H1 (cell line): ENCODE data around the gene GOLGA8S. TPM values are rescaled to one million over a fixed set of nuclear protein-coding genes. Genes with fewer than 3 reads are reported as not detected.

Experiments used
- GTF2F1 ChIP-seq: IDR thresholded peaks from 2 replicates; pipeline ENCODE4 v1.6.1; 2012; ENCODE audit warnings: low read depth, low read length, improper control_type of control experiment, borderline replicate concordance
- RBBP5 ChIP-seq: IDR thresholded peaks from 2 replicates; pipeline ENCODE4 v1.7.1; 2012; ENCODE audit warnings: low read depth, mild to moderate bottlenecking, inconsistent platforms, low read length, moderate library complexity, borderline replicate concordance
- SP2 ChIP-seq: IDR thresholded peaks from 2 replicates; pipeline ENCODE4 v1.6.1; 2012; ENCODE audit warnings: mild to moderate bottlenecking, low read length, inconsistent platforms
- polyA plus RNA-seq, 7 experiments: library from polyadenylated mRNA; depleted of rRNA in 3 of 7; stranded (reverse) in 5 of 7; unstranded in 2 of 7; fragments of >200 nt in 5 of 7; fragments of 200-250 nt in 2 of 7; gene quantifications; 1 replicate in 5 of 7; 2 replicates in 1 of 7; 4 replicates in 1 of 7; pipeline versions ENCODE4 v1.2.1 to v1.2.3, GENCODE V29; 2011 to 2013; ENCODE audit warnings: missing spikeins in 2 of 7, mixed read lengths in 2 of 7
- total RNA-seq: library from RNA; stranded (reverse); fragmentation: NEBNext Ultra II Directional; extraction: Animal tissue kit (Norgen Biotek cat#: 25700); gene quantifications from 2 replicates; pipeline ENCODE4 v1.2.1, GENCODE V29; 2021

GOLGA8S gene
- total and polyA plus RNA-seq, 2 of the 8 experiments (the other 6 are each of a cell fraction or from before 2014, with no cell fraction given), result 0.05 to 0.17 TPM

- TF ChIP-seq RBBP5, result no peak
- TF ChIP-seq SP2, result no peak
- TF ChIP-seq GTF2F1, result no peak
Observed at GRCh38 chr15:23385886-23386430, 31.4 kb downstream of the GOLGA8S start (continued).
